ENCODE results near the gene CCDC83.

CCDC83 gene

GRCh38 chr11:85867751-85868150, 12.6 kb downstream of the CCDC83 start:
- ATAC-seq: no peak
- no peak for TF ChIP-seq PPARA (CRISPR knock-in tag; IDR thresholded peaks at IDR 0.05; ENCODE audit: borderline replicate concordance)
- TF ChIP-seq ZNF8 (CRISPR knock-in tag; IDR thresholded peaks at IDR 0.05): no peak
- no peak for TF ChIP-seq TCF4 (CRISPR knock-in tag; IDR thresholded peaks at IDR 0.05; ENCODE audit: borderline replicate concordance)
- TF ChIP-seq ZNF565 (CRISPR knock-in tag; conservative IDR thresholded peaks at IDR 0.05; ENCODE audit: low read depth): no peak
- TF ChIP-seq ZC3H10 (CRISPR knock-in tag; IDR thresholded peaks at IDR 0.05): no peak
- no peak for TF ChIP-seq OSR1 (CRISPR knock-in tag; IDR thresholded peaks at IDR 0.05)
- no peak for TF ChIP-seq ISL1 (CRISPR knock-in tag; IDR thresholded peaks at IDR 0.05)
- TF ChIP-seq ZFP3 (CRISPR knock-in tag; IDR thresholded peaks at IDR 0.05): no peak
- TF ChIP-seq GLIS3 (CRISPR knock-in tag; IDR thresholded peaks at IDR 0.05): no peak
- TF ChIP-seq POU6F1 (CRISPR knock-in tag; IDR thresholded peaks at IDR 0.05; ENCODE audit: borderline replicate concordance, low read depth): no peak
- no peak for TF ChIP-seq ARNTL (CRISPR knock-in tag; IDR thresholded peaks at IDR 0.05; ENCODE audit: borderline replicate concordance, low read depth)
- no peak for TF ChIP-seq TOX (CRISPR knock-in tag; IDR thresholded peaks at IDR 0.05; ENCODE audit: borderline replicate concordance)

DNA sequence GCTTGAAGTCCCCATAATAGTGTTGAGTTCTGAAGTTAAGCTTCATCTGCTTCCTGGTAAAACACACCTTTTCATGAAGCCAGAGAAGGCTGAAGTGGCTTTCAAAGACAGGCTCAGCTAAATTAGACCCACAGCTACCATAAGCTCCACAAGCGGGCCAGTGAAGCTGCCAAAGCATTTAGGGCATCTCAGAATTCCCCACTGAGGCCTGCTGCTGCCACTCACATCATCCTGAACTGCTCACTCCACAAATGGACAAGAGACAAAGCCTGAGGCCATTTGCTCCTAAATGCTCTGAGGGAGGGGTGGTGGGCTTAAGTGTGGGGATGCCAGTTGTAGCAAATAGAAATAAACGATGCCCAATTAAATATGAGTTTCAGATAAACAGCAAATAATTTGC, 14.6 kb downstream of the CCDC83 start:
- TF ChIP-seq PATZ1 (CRISPR knock-in tag; IDR thresholded peaks at IDR 0.05; ENCODE audit: borderline replicate concordance) (no peak), PPARA (CRISPR knock-in tag; IDR thresholded peaks at IDR 0.05; ENCODE audit: borderline replicate concordance) (no peak), ARNTL (CRISPR knock-in tag; IDR thresholded peaks at IDR 0.05; ENCODE audit: borderline replicate concordance, low read depth) (no peak), ZNF70 (CRISPR knock-in tag; IDR thresholded peaks at IDR 0.05) (no peak), TCF4 (CRISPR knock-in tag; IDR thresholded peaks at IDR 0.05; ENCODE audit: borderline replicate concordance) (no peak), OSR1 (CRISPR knock-in tag; IDR thresholded peaks at IDR 0.05) (no peak), CREB5 (CRISPR knock-in tag; IDR thresholded peaks at IDR 0.05; ENCODE audit: low read depth) (no peak), SNAI2 (CRISPR knock-in tag; IDR thresholded peaks at IDR 0.05) (no peak), CSDC2 (CRISPR knock-in tag; IDR thresholded peaks at IDR 0.05) (no peak), ZNF565 (CRISPR knock-in tag; conservative IDR thresholded peaks at IDR 0.05; ENCODE audit: low read depth) (no peak), POU6F1 (CRISPR knock-in tag; IDR thresholded peaks at IDR 0.05; ENCODE audit: borderline replicate concordance, low read depth) (no peak), ISL1 (CRISPR knock-in tag; IDR thresholded peaks at IDR 0.05) (no peak)
- ATAC-seq: no peak

DNA sequence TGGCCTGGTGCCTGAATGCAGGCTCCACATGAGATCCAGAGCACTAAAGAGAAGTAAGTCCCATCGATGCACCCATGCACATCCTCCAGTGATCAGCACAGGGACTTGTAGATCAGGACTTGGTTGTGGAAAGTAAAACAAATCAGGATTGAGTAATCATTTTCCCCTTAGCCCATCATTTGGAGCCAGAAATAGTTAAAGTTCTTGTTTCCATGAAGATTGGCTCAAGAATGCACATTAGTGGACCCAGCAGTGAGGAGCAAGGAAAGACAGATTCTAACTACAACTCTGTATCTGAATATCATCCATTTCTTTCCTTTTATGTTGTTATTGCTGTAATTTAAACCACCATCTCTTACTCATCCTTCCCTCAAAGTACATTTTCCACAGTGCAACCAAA, 19.1 kb downstream of the CCDC83 start:
- ATAC-seq: no peak
- TF ChIP-seq CREB5 (CRISPR knock-in tag; IDR thresholded peaks at IDR 0.05; ENCODE audit: low read depth) (no peak), CSDC2 (CRISPR knock-in tag; IDR thresholded peaks at IDR 0.05) (no peak), ARNTL (CRISPR knock-in tag; IDR thresholded peaks at IDR 0.05; ENCODE audit: borderline replicate concordance, low read depth) (no peak), TOX (CRISPR knock-in tag; IDR thresholded peaks at IDR 0.05; ENCODE audit: borderline replicate concordance) (no peak), SNAI2 (CRISPR knock-in tag; IDR thresholded peaks at IDR 0.05) (no peak), ESRRG (CRISPR knock-in tag; IDR thresholded peaks at IDR 0.05) (no peak), ZC3H10 (CRISPR knock-in tag; IDR thresholded peaks at IDR 0.05) (no peak), PATZ1 (CRISPR knock-in tag; IDR thresholded peaks at IDR 0.05; ENCODE audit: borderline replicate concordance) (no peak), ISL1 (CRISPR knock-in tag; IDR thresholded peaks at IDR 0.05) (no peak), ZNF70 (CRISPR knock-in tag; IDR thresholded peaks at IDR 0.05) (no peak), PPARA (CRISPR knock-in tag; IDR thresholded peaks at IDR 0.05; ENCODE audit: borderline replicate concordance) (no peak), RARB (CRISPR knock-in tag; IDR thresholded peaks at IDR 0.05) (no peak), ZFP30 (CRISPR knock-in tag; IDR thresholded peaks at IDR 0.05) (no peak), BACH2 (CRISPR knock-in tag; IDR thresholded peaks at IDR 0.05; ENCODE audit: borderline replicate concordance) (no peak), ZNF565 (CRISPR knock-in tag; conservative IDR thresholded peaks at IDR 0.05; ENCODE audit: low read depth) (no peak), GLIS3 (CRISPR knock-in tag; IDR thresholded peaks at IDR 0.05) (no peak)
- TF ChIP-seq, protein P1, sequence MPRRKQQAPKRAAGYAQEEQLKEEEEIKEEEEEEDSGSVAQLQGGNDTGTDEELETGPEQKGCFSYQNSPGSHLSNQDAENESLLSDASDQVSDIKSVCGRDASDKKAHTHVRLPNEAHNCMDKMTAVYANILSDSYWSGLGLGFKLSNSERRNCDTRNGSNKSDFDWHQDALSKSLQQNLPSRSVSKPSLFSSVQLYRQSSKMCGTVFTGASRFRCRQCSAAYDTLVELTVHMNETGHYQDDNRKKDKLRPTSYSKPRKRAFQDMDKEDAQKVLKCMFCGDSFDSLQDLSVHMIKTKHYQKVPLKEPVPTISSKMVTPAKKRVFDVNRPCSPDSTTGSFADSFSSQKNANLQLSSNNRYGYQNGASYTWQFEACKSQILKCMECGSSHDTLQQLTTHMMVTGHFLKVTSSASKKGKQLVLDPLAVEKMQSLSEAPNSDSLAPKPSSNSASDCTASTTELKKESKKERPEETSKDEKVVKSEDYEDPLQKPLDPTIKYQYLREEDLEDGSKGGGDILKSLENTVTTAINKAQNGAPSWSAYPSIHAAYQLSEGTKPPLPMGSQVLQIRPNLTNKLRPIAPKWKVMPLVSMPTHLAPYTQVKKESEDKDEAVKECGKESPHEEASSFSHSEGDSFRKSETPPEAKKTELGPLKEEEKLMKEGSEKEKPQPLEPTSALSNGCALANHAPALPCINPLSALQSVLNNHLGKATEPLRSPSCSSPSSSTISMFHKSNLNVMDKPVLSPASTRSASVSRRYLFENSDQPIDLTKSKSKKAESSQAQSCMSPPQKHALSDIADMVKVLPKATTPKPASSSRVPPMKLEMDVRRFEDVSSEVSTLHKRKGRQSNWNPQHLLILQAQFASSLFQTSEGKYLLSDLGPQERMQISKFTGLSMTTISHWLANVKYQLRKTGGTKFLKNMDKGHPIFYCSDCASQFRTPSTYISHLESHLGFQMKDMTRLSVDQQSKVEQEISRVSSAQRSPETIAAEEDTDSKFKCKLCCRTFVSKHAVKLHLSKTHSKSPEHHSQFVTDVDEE (CRISPR knock-in tag; IDR thresholded peaks at IDR 0.05): no peak

All from SK-N-SH treated with all-trans-retinoic acid at 6 μM for 48 hours (cell line).